ENCODE data around the gene PTGIS. TPM values are rescaled to one million over a fixed set of nuclear protein-coding genes. Genes with fewer than 3 reads are reported as not detected.
"Not testable (repeated sequence)": the region's sequence is repeated elsewhere in the genome, so short reads cannot be mapped to it uniquely, and the experiment has no call there.

Gene PTGIS
- total RNA-seq (2014; rRNA removed; shearing (Covaris generic)) (178 and 192 TPM in 2 replicates), polyA plus RNA-seq (2016; fragmentation: Nextera tagmentation; extraction: Ambion mirVana) (109 and 114 TPM in 2 replicates)

- Histone ChIP-seq H3K4me2 (ENCODE audit: unreplicated experiment) (peak within 1 kb of the TSS; percentile 95), H3K4me1 (ENCODE audit: insufficient read depth) (peaks cover 27% of the 10 kb centered on the region), H3K9me3 (ENCODE audit: low read depth) (no peaks in the 10 kb centered on the region), H3K36me3 (ENCODE audit: low read depth) (peaks cover 5% of the 10 kb centered on the region; the same call in 1 of the 2 replicates), H3K4me3 (peak within 1 kb of the TSS; percentile 89), H3K27me3 (replicated peaks; ENCODE audit: insufficient read depth) (no peaks in the 10 kb centered on the region), H3K9ac (peak within 1 kb of the TSS; percentile 95), H3F3A (ENCODE audit: insufficient read depth) (peaks cover 74% of the 10 kb centered on the region), H4K20me1 (ENCODE audit: insufficient read depth) (no peaks in the 10 kb centered on the region), H2AFZ (peak within 1 kb of the TSS; percentile 56), H3K79me2 (ENCODE audit: insufficient read depth) (peaks cover 51% of the 10 kb centered on the region), H3K27ac (peak within 1 kb of the TSS; percentile 75), H3K9me2 (ENCODE audit: insufficient read depth) (no peaks in the 10 kb centered on the region)
- TF ChIP-seq EZH2phosphoT487 (IDR thresholded peaks at IDR 0.05; ENCODE audit: insufficient read depth, low read depth) (no peak), EZH2 (IDR thresholded peaks at IDR 0.05; ENCODE audit: insufficient read depth, poor library complexity, severe bottlenecking) (no peak)
- WGBS, 2 experiments (ENCODE audit: low coverage in 1 of 2, low lambda C conversion rate in 2 of 2, missing lambda C conversion rate in 2 of 2), result 3 to 4% methylated on average over 51 to 54 of the region's 70 CpGs
- in situ Hi-C loops (cut with MboI), result no loop called here
- DNase-seq, result peak; percentile 84
Measured at GRCh38 chr20:49567421-49568277, at the start of gene PTGIS. PTGIS (minus strand) TSS chr20:49568137; CDS start chr20:49568116, 21 bp downstream.

- H3K4me2 ChIP-seq (ENCODE audit: unreplicated experiment); H3K79me2 ChIP-seq (ENCODE audit: insufficient read depth); H3K9me2 ChIP-seq (ENCODE audit: insufficient read depth); H3K36me3 ChIP-seq (ENCODE audit: low read depth); H3K27me3 ChIP-seq (replicated peaks; ENCODE audit: insufficient read depth); H4K20me1 ChIP-seq (ENCODE audit: insufficient read depth); H2AFZ ChIP-seq; H3K27ac ChIP-seq; H3F3A ChIP-seq (ENCODE audit: insufficient read depth); H3K9ac ChIP-seq; DNase-seq; H3K9me3 ChIP-seq (ENCODE audit: low read depth); H3K4me1 ChIP-seq (ENCODE audit: insufficient read depth); H3K4me3 ChIP-seq: not testable (repeated sequence)
- in situ Hi-C loops (cut with MboI), result loop anchor here (10.0 kb wide), 1 partner anchor 227 kb away; no protein-coding TSS in a partner anchor
- WGBS, 2 experiments (ENCODE audit: low coverage in 1 of 2, low lambda C conversion rate in 2 of 2, missing lambda C conversion rate in 2 of 2), result 53 to 70% methylated on average over 2 to 3 of the region's 3 CpGs
Measured at GRCh38 chr20:49617394-49617793, 49.5 kb upstream of the PTGIS start.

GRCh38 chr20:49616154-49617007, 48.4 kb upstream of the PTGIS start:
- Histone ChIP-seq H2AFZ (no peak overlapping the region), H3K9me3 (ENCODE audit: low read depth) (no peaks in the 10 kb centered on the region), H3K9me2 (ENCODE audit: insufficient read depth) (no peaks in the 10 kb centered on the region), H3K4me3 (no peak overlapping the region), H3K36me3 (ENCODE audit: low read depth) (no peaks in the 10 kb centered on the region), H3K79me2 (ENCODE audit: insufficient read depth) (no peaks in the 10 kb centered on the region), H3K9ac (no peak overlapping the region), H3K4me2 (ENCODE audit: unreplicated experiment) (no peak overlapping the region), H4K20me1 (ENCODE audit: insufficient read depth) (no peaks in the 10 kb centered on the region), H3K27ac (no peak overlapping the region), H3F3A (ENCODE audit: insufficient read depth) (no peaks in the 10 kb centered on the region), H3K27me3 (replicated peaks; ENCODE audit: insufficient read depth) (no peaks in the 10 kb centered on the region; the same call in 1 of the 2 replicates), H3K4me1 (ENCODE audit: insufficient read depth) (no peaks in the 10 kb centered on the region)
- 76 to 81% methylated on average over 11 of the region's 11 CpGs for WGBS, 2 experiments (ENCODE audit: low coverage in 1 of 2, low lambda C conversion rate in 2 of 2, missing lambda C conversion rate in 2 of 2)
- DNase-seq, result no peak
- TF ChIP-seq EZH2 (IDR thresholded peaks at IDR 0.05; ENCODE audit: insufficient read depth, poor library complexity, severe bottlenecking) (no peak), EZH2phosphoT487 (IDR thresholded peaks at IDR 0.05; ENCODE audit: insufficient read depth, low read depth) (no peak)
- in situ Hi-C loops (cut with MboI), result loop anchor here (10.0 kb wide), 1 partner anchor 228 kb away; no protein-coding TSS in a partner anchor

GRCh38 chr20:49615401-49616153, 47.6 kb upstream of the PTGIS start:
- peak; percentile 55 for DNase-seq
- TF ChIP-seq EZH2 (IDR thresholded peaks at IDR 0.05; ENCODE audit: insufficient read depth, poor library complexity, severe bottlenecking) (no peak), EZH2phosphoT487 (IDR thresholded peaks at IDR 0.05; ENCODE audit: insufficient read depth, low read depth) (no peak)
- Histone ChIP-seq H3K9me3 (ENCODE audit: low read depth) (no peaks in the 10 kb centered on the region), H3K79me2 (ENCODE audit: insufficient read depth) (no peaks in the 10 kb centered on the region), H3K4me3 (no peak overlapping the region), H3K9ac (no peak overlapping the region), H3K9me2 (ENCODE audit: insufficient read depth) (no peaks in the 10 kb centered on the region), H3K27me3 (replicated peaks; ENCODE audit: insufficient read depth) (no peaks in the 10 kb centered on the region; the same call in 1 of the 2 replicates), H2AFZ (no peak overlapping the region), H4K20me1 (ENCODE audit: insufficient read depth) (no peaks in the 10 kb centered on the region), H3K4me1 (ENCODE audit: insufficient read depth) (no peaks in the 10 kb centered on the region), H3K4me2 (ENCODE audit: unreplicated experiment) (no peak overlapping the region), H3K27ac (no peak overlapping the region), H3F3A (ENCODE audit: insufficient read depth) (no peaks in the 10 kb centered on the region), H3K36me3 (ENCODE audit: low read depth) (no peaks in the 10 kb centered on the region)
- in situ Hi-C loops (cut with MboI), result loop anchor here (10.0 kb wide), 1 partner anchor 229 kb away; no protein-coding TSS in a partner anchor
- WGBS, 2 experiments (ENCODE audit: low coverage in 1 of 2, low lambda C conversion rate in 2 of 2, missing lambda C conversion rate in 2 of 2), result 44 to 59% methylated on average over 14 to 15 of the region's 15 CpGs

- not testable (repeated sequence) for H3K36me3 ChIP-seq (ENCODE audit: low read depth); H3K27ac ChIP-seq; H3K9ac ChIP-seq; H3K9me3 ChIP-seq (ENCODE audit: low read depth); H3K4me3 ChIP-seq; H3K9me2 ChIP-seq (ENCODE audit: insufficient read depth); DNase-seq; H4K20me1 ChIP-seq (ENCODE audit: insufficient read depth); H3K79me2 ChIP-seq (ENCODE audit: insufficient read depth); H3F3A ChIP-seq (ENCODE audit: insufficient read depth); H2AFZ ChIP-seq; H3K4me2 ChIP-seq (ENCODE audit: unreplicated experiment); H3K27me3 ChIP-seq (replicated peaks; ENCODE audit: insufficient read depth); H3K4me1 ChIP-seq (ENCODE audit: insufficient read depth)
- 90 to 98% methylated on average over 7 to 8 of the region's 8 CpGs for WGBS, 2 experiments (ENCODE audit: low coverage in 1 of 2, low lambda C conversion rate in 2 of 2, missing lambda C conversion rate in 2 of 2)
- in situ Hi-C loops (cut with MboI), result loop anchor here (10.0 kb wide), 1 partner anchor 230 kb away; no protein-coding TSS in a partner anchor
Measured at GRCh38 chr20:49615051-49615400, 47.1 kb upstream of the PTGIS start.
